Mucosa of stomach (tissue), 1 donor: ENCODE data around the gene TMEM59L.

Source experiments
- H3K27me3 ChIP-seq: one replicate; pipeline ENCODE4 v1.7.0; 2013; ENCODE audit warnings: mild to moderate bottlenecking, low read length; ENCODE audit not compliant: control insufficient read depth, insufficient read depth
- H3K36me3 ChIP-seq: one replicate; pipeline ENCODE4 v1.7.0; 2013; ENCODE audit warnings: low read length; ENCODE audit not compliant: control insufficient read depth, insufficient read depth
- H3K4me1 ChIP-seq: one replicate; pipeline ENCODE4 v1.7.0; 2013; ENCODE audit warnings: mild to moderate bottlenecking, low read length; ENCODE audit not compliant: control insufficient read depth, insufficient read depth
- H3K4me3 ChIP-seq: one replicate; pipeline ENCODE4 v1.7.0; 2013; ENCODE audit warnings: low read length
- H3K9ac ChIP-seq: one replicate; pipeline ENCODE4 v1.7.0; 2013; ENCODE audit warnings: mild to moderate bottlenecking, low read length, moderate library complexity
- H3K9me3 ChIP-seq: one replicate; pipeline ENCODE4 v1.7.0; 2013; ENCODE audit warnings: mild to moderate bottlenecking, low read length, moderate library complexity; ENCODE audit not compliant: control insufficient read depth
- donor health status: Pancreatic carcinoma.

Gene TMEM59L

DNA sequence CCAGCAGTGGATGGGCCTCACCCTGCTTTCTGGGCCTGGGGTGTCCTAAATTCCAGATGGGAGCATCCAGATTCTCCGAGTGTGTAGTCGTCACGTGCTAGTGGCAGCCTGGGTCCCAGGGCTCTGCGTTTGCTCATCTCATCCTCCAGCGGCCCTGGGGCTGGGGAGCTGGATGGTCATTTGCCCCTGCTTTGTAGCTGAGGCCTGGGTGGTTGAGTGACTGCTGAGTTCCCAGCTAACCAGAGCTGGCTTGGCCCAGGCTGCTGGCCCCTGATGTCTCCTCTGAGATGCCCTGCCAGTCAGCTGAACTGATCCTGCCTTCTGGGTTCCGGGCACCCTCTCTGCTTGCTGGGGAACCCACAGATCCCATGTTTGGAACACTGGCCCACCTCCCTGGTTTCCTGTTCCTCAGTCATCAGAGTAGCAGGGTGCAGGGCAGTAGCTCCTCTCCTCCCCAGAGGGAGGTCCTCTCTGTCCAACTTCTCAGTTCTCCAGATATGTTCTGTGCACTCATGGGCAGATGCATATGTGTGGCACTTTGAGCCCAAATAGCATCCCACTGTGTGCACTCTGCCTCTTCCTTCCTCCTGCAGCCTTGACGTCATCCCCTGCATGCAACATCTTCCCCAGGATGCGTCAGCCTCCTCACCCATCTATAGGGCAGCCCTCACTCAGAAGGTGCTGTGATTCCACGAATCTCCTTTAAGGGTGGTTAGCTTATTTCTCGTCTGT is 48.4 kb downstream of the TMEM59L start:
- H3K9ac ChIP-seq: no peak overlapping the region
- H3K4me1 ChIP-seq: peaks cover 5% of the 10 kb centered on the region
- no peak overlapping the region for H3K4me3 ChIP-seq
- no peaks in the 10 kb centered on the region for H3K27me3 ChIP-seq
- no peaks in the 10 kb centered on the region for H3K36me3 ChIP-seq
- no peaks in the 10 kb centered on the region for H3K9me3 ChIP-seq

DNA sequence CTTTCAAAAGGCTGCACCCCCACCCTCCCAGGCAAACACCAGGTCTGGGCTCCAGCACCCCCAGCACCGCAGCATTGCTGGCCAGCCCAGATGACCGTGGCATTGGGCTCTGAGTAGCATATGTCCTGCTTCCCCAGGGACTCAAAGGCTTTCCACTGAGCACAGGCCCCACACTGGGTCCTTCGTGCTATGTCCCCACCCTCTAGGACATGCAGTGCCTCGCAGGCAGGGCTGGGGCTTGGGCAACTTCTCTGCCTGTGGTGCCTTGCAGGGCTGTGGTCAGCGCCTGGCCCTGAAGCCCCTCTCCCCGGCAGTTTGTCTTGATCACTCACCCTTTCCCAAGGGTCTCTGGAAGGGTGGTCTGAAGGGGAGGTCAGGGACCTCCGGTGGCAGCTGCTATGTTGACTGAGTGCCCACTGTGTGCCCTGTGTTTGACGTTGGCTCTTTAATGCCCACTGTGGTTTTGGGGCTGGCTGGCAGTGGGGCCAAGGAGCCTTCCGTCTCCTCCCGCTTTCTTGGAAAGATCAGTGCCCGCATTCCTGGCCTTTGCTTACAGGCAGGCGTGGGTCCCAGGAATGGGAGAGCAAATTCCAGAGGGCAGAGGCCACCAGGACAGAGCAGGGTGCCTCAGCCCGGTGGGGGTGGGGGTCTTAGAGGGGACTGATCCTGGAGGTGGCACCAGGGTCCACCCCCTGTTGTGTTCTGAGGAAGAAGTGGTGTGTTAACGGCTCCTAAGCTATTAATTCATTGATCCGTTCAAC is 50.5 kb downstream of the TMEM59L start:
- no peaks in the 10 kb centered on the region for H3K36me3 ChIP-seq
- no peak overlapping the region for H3K9ac ChIP-seq
- H3K27me3 ChIP-seq: no peaks in the 10 kb centered on the region
- H3K4me3 ChIP-seq: no peak overlapping the region
- peaks cover 5% of the 10 kb centered on the region for H3K4me1 ChIP-seq
- H3K9me3 ChIP-seq: no peaks in the 10 kb centered on the region

GRCh38 chr19:18663940-18664530 is 51.4 kb downstream of the TMEM59L start:
- Histone ChIP-seq H3K27me3 (no peaks in the 10 kb centered on the region), H3K4me1 (peaks cover 2% of the 10 kb centered on the region), H3K9me3 (no peaks in the 10 kb centered on the region), H3K36me3 (no peaks in the 10 kb centered on the region), H3K4me3 (no peak overlapping the region), H3K9ac (no peak overlapping the region)

GRCh38 chr19:18665771-18666202 is 53.1 kb downstream of the TMEM59L start:
- Histone ChIP-seq H3K9ac (no peak overlapping the region), H3K36me3 (peaks cover 3% of the 10 kb centered on the region), H3K27me3 (no peaks in the 10 kb centered on the region), H3K4me1 (no peaks in the 10 kb centered on the region), H3K4me3 (no peak overlapping the region), H3K9me3 (no peaks in the 10 kb centered on the region)

GRCh38 chr19:18666317-18666716 is 53.6 kb downstream of the TMEM59L start:
- H3K9ac ChIP-seq: no peak overlapping the region

DNA sequence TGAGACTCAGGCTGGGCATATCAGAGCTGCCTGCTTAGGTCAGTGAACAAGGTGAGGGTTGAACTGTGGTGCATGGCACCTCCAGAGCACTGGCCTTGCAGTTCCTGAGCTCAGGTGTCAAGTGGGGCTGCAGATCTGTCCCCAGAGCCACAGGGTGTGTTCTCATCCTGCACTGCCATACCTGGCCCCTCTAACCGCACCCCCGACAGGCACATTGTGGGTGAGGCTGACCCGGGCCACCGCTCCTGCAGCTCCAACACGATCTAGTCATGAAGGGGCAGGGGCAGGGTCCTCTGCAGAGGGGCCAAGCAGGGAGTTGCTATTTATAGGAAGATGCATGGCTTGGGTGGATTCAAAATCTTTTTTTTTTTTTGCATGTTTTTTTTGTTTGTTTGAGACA is 54.1 kb downstream of the TMEM59L start:
- no peak overlapping the region for H3K9ac ChIP-seq
- H3K4me1 ChIP-seq: no peaks in the 10 kb centered on the region
- no peaks in the 10 kb centered on the region for H3K27me3 ChIP-seq
- no peaks in the 10 kb centered on the region for H3K9me3 ChIP-seq
- H3K4me3 ChIP-seq: no peak overlapping the region
- H3K36me3 ChIP-seq: peaks cover 3% of the 10 kb centered on the region

More at GRCh38 chr19:18666317-18666716, 53.6 kb downstream of the TMEM59L start:
- no peaks in the 10 kb centered on the region for H3K27me3 ChIP-seq
- peaks cover 3% of the 10 kb centered on the region for H3K36me3 ChIP-seq
- no peak overlapping the region for H3K4me3 ChIP-seq
- H3K4me1 ChIP-seq: no peaks in the 10 kb centered on the region
- no peaks in the 10 kb centered on the region for H3K9me3 ChIP-seq

DNA sequence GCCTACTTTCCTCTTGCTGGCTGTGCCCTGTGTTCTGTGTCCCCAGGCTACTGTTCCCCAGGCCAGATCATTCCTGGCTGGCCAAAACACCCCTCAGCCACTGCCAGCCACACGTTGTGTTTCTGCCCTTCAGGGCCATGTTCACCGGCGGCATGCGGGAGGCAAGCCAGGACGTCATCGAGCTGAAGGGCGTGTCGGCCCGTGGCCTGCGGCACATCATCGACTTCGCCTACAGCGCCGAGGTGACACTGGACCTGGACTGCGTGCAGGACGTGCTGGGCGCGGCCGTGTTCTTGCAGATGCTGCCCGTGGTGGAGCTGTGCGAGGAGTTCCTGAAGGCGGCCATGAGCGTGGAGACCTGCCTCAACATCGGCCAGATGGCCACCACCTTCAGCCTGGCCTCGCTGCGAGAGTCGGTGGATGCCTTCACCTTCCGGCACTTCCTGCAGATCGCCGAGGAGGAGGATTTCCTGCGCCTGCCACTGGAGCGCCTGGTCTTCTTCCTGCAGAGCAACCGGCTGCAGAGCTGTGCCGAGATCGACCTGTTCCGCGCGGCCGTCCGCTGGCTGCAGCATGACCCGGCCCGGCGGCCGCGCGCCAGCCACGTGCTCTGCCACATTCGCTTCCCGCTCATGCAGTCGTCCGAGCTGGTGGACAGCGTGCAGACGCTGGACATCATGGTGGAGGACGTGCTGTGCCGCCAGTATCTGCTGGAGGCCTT is 55.0 kb downstream of the TMEM59L start:
- H3K9ac ChIP-seq: no peak overlapping the region
- peaks cover 5% of the 10 kb centered on the region for H3K4me1 ChIP-seq
- H3K4me3 ChIP-seq: no peak overlapping the region
- H3K9me3 ChIP-seq: no peaks in the 10 kb centered on the region
- no peaks in the 10 kb centered on the region for H3K27me3 ChIP-seq
- peaks cover 3% of the 10 kb centered on the region for H3K36me3 ChIP-seq

DNA sequence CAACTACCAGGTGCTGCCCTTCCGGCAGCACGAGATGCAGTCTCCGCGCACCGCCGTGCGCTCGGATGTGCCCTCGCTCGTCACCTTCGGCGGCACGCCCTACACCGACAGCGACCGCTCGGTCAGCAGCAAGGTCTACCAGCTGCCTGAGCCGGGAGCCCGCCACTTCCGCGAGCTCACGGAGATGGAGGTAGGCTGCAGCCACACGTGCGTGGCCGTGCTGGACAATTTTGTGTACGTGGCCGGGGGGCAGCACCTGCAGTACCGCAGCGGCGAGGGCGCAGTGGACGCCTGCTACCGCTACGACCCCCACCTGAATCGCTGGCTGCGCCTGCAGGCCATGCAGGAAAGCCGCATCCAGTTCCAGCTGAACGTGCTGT is 55.6 kb downstream of the TMEM59L start:
- Histone ChIP-seq H3K27me3 (no peaks in the 10 kb centered on the region), H3K4me1 (peaks cover 5% of the 10 kb centered on the region), H3K36me3 (peaks cover 3% of the 10 kb centered on the region), H3K9me3 (no peaks in the 10 kb centered on the region), H3K9ac (no peak overlapping the region), H3K4me3 (no peak overlapping the region)

GRCh38 chr19:18668744-18669523 is 56.3 kb downstream of the TMEM59L start:
- H3K9ac ChIP-seq: no peak overlapping the region
- no peaks in the 10 kb centered on the region for H3K27me3 ChIP-seq
- peaks cover 5% of the 10 kb centered on the region for H3K4me1 ChIP-seq
- H3K4me3 ChIP-seq: no peak overlapping the region
- H3K9me3 ChIP-seq: no peaks in the 10 kb centered on the region
- peaks cover 3% of the 10 kb centered on the region for H3K36me3 ChIP-seq

DNA sequence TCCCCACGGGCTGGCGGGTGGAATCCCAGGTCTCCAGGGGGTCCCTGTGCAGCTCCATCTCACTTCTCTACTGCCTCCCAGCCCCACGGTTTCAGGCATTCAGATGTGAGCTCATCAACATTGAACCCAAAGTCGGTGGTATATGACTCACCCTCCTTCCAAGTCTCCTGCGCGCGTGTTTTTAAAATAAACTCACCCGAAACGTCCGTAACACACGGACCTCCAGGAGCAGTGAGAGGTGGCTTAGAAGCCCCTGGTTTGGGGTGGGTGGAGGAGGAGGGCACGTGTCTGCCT is 56.8 kb downstream of the TMEM59L start:
- Histone ChIP-seq H3K36me3 (peaks cover 3% of the 10 kb centered on the region), H3K9me3 (no peaks in the 10 kb centered on the region), H3K27me3 (no peaks in the 10 kb centered on the region), H3K9ac (no peak overlapping the region), H3K4me3 (no peak overlapping the region), H3K4me1 (peaks cover 5% of the 10 kb centered on the region)

- H3K9me3 ChIP-seq: no peaks in the 10 kb centered on the region
- no peak overlapping the region for H3K9ac ChIP-seq
- no peaks in the 10 kb centered on the region for H3K27me3 ChIP-seq
- H3K4me3 ChIP-seq: no peak overlapping the region
- H3K4me1 ChIP-seq: peaks cover 5% of the 10 kb centered on the region
- H3K36me3 ChIP-seq: peaks cover 3% of the 10 kb centered on the region
Observed at GRCh38 chr19:18669883-18670282, 57.2 kb downstream of the TMEM59L start.
